SU-DHL-6 (cell line): ENCODE data around the gene STEAP3.

Experiments
- EZH2phosphoT487 ChIP-seq: fragments of 200-600 bp; sonication (generic), shearing (Covaris generic); conservative IDR thresholded peaks from 2 replicates; pipeline ENCODE4 v1.6.1; 2018; ENCODE audit warnings: mild to moderate bottlenecking, antibody characterized with exemption, low read length, moderate library complexity, mixed read lengths
- TF ChIP-seq, protein P1 (sequence below): fragments of 200-600 bp; sonication (generic); IDR thresholded peaks from one replicate; pipeline ENCODE4 v1.5.1; 2017; ENCODE audit warnings: antibody characterized with exemption, mild to moderate bottlenecking, low read length, moderate library complexity; ENCODE audit not compliant: insufficient read depth, poor library complexity, severe bottlenecking

DNA sequence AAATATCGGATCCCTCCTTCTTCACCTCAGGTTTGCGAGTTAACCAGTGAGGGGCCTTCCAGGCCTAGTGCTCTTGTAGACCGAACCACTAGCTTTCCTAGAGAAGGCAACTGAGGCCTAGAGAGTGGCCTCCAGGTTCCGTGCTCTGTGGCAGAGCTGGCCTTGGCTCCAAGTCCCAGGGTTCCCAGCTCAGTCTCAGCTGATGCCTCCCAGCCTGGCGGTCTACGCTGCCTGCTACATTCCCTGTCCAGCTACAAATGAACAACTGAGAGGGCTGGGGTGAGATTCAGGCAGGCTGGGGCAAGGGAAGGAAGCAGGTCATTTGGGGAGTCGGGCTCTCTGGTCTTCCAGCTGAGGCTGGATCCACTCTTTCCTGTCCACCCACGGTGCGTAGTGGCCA, 2.3 kb downstream of the STEAP3 start:
- TF ChIP-seq, protein P1, sequence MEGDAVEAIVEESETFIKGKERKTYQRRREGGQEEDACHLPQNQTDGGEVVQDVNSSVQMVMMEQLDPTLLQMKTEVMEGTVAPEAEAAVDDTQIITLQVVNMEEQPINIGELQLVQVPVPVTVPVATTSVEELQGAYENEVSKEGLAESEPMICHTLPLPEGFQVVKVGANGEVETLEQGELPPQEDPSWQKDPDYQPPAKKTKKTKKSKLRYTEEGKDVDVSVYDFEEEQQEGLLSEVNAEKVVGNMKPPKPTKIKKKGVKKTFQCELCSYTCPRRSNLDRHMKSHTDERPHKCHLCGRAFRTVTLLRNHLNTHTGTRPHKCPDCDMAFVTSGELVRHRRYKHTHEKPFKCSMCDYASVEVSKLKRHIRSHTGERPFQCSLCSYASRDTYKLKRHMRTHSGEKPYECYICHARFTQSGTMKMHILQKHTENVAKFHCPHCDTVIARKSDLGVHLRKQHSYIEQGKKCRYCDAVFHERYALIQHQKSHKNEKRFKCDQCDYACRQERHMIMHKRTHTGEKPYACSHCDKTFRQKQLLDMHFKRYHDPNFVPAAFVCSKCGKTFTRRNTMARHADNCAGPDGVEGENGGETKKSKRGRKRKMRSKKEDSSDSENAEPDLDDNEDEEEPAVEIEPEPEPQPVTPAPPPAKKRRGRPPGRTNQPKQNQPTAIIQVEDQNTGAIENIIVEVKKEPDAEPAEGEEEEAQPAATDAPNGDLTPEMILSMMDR = no peak
- no peak for TF ChIP-seq EZH2phosphoT487
